ENCODE measurements around the gene TBXA2R.

The TBXA2R gene

DNA sequence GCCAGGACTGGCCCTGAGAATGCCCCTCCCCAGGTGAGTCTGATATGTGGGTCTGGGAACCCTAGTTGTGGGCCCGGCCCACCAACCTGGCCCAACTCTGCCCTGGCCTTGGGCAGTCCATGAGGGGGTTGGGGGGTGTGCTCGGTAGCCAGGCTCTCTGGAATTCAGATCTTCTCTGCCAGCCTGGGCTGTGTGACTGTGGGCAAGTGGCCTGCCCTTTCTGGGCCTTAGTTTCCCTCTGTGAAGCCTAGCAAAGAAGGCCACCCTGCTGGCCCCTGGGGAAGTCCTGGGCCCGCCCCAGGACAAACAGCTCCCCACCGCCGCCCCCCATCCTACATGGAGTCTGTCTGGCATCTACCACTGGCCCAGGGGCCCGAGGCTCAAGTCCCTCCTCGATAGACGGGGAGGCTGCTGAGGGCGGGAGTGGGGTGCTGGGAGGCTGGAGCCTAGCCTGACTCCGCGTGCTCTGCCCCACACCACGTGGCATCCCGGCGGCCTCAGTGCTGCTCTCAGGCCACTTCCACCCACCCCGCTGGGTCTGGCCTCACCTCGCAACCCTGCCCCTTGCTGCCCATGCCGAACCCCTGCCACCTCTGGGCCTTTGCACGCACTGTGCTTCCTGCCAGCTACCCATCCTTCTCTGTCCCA lies 8.3 kb upstream of the TBXA2R start:
- Histone ChIP-seq H3K9ac (ENCODE audit: low read length) (no peak overlapping the region), H2AFZ (ENCODE audit: low read length) (no peak overlapping the region), H3K4me3 (ENCODE audit: low read length) (no peak overlapping the region), H4K20me1 (ENCODE audit: insufficient read depth, low read length) (no peaks in the 10 kb centered on the region), H3K9me3 (replicated peaks; ENCODE audit: insufficient read depth, low read length) (no peaks in the 10 kb centered on the region), H3K36me3 (replicated peaks; ENCODE audit: insufficient read depth, low read length) (peaks cover 8% of the 10 kb centered on the region; the same call in 1 of the 2 replicates), H3K4me2 (ENCODE audit: low read depth, low read length) (no peak overlapping the region), H3F3A (ENCODE audit: insufficient read depth, low read length) (peaks cover 13% of the 10 kb centered on the region; the same call in 1 of the 2 replicates), H3K27ac (ENCODE audit: low read length) (no peak overlapping the region), H3K79me2 (ENCODE audit: low read length) (no peaks in the 10 kb centered on the region), H3K4me1 (ENCODE audit: low read length) (0 out of 2 replicates have a peak, but pooled peaks cover 10% of the 10 kb centered on the region), H3K9me2 (replicated peaks; ENCODE audit: insufficient read depth, low read length) (no peaks in the 10 kb centered on the region), H3K27me3 (replicated peaks; ENCODE audit: insufficient read depth, low read length) (no peaks in the 10 kb centered on the region)
- TF ChIP-seq, protein P1, sequence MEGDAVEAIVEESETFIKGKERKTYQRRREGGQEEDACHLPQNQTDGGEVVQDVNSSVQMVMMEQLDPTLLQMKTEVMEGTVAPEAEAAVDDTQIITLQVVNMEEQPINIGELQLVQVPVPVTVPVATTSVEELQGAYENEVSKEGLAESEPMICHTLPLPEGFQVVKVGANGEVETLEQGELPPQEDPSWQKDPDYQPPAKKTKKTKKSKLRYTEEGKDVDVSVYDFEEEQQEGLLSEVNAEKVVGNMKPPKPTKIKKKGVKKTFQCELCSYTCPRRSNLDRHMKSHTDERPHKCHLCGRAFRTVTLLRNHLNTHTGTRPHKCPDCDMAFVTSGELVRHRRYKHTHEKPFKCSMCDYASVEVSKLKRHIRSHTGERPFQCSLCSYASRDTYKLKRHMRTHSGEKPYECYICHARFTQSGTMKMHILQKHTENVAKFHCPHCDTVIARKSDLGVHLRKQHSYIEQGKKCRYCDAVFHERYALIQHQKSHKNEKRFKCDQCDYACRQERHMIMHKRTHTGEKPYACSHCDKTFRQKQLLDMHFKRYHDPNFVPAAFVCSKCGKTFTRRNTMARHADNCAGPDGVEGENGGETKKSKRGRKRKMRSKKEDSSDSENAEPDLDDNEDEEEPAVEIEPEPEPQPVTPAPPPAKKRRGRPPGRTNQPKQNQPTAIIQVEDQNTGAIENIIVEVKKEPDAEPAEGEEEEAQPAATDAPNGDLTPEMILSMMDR (IDR thresholded peaks at IDR 0.05; ENCODE audit: low read length): no peak
- TF ChIP-seq EZH2 (optimal IDR thresholded peaks at IDR 0.05; ENCODE audit: low read depth, low read length): no peak
- no peak for DNase-seq

DNA sequence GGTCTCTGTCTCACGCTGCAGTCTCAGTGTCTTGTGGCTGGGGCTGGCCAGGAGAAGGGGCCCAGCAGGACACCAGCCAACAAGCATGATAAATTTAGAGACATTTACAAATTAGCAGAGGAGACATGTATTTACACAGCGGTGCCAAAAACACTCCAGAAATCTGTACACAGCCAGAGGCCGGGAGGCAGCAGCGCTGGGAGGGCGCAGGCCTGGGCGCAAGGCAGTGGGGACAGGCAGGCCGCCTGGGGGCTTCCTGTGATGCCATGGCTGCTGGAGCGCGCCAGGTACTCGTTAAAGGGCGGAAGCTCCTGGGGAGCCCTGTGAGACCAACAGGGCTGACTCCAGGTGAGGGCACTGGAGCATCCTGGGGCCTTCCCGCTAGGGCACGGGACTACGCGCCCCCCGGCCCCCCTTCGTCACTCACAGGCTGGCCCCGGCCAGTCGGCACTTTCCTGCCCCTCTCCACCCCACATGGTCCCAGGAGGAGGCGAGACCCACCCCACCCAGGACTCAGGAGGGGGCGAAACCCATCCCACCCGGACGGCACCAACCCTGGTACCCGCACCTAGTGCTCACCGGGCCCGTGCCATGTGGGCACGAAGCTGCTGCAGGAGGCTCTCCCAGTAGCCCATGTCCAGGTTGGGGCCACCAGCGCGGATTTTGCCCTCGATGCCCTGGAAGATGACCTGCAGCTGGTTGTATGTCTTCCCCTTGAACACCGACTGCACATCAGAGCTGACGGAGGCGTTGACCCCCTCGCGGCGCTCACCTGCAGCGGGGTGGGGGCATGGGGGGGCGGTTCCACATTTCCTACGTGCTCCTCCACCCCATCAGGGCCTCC lies 7.4 kb upstream of the TBXA2R start:
- H3K4me2 ChIP-seq (ENCODE audit: low read depth, low read length): no peak overlapping the region
- no peak for DNase-seq
- no peak overlapping the region for H3K9ac ChIP-seq (ENCODE audit: low read length)
- no peaks in the 10 kb centered on the region for H3K9me3 ChIP-seq (replicated peaks; ENCODE audit: insufficient read depth, low read length)
- TF ChIP-seq EZH2 (optimal IDR thresholded peaks at IDR 0.05; ENCODE audit: low read depth, low read length) (no peak), EZH2phosphoT487 (IDR thresholded peaks at IDR 0.05; ENCODE audit: low read length) (no peak)
- TF ChIP-seq, protein P1 (IDR thresholded peaks at IDR 0.05; ENCODE audit: low read length): no peak
- peaks cover 8% of the 10 kb centered on the region; the same call in 1 of the 2 replicates for H3K36me3 ChIP-seq (replicated peaks; ENCODE audit: insufficient read depth, low read length)
- H2AFZ ChIP-seq (ENCODE audit: low read length): no peak overlapping the region
- H3K27me3 ChIP-seq (replicated peaks; ENCODE audit: insufficient read depth, low read length): no peaks in the 10 kb centered on the region
- H3K4me3 ChIP-seq (ENCODE audit: low read length): no peak overlapping the region
- H3F3A ChIP-seq (ENCODE audit: insufficient read depth, low read length): peaks cover 13% of the 10 kb centered on the region; the same call in 1 of the 2 replicates
- no peak overlapping the region for H3K27ac ChIP-seq (ENCODE audit: low read length)
- no peaks in the 10 kb centered on the region for H3K9me2 ChIP-seq (replicated peaks; ENCODE audit: insufficient read depth, low read length)
- no peaks in the 10 kb centered on the region for H3K79me2 ChIP-seq (ENCODE audit: low read length)
- H3K4me1 ChIP-seq (ENCODE audit: low read length): peaks cover 11% of the 10 kb centered on the region; the same call in 1 of the 2 replicates
- no peaks in the 10 kb centered on the region for H4K20me1 ChIP-seq (ENCODE audit: insufficient read depth, low read length)

DNA sequence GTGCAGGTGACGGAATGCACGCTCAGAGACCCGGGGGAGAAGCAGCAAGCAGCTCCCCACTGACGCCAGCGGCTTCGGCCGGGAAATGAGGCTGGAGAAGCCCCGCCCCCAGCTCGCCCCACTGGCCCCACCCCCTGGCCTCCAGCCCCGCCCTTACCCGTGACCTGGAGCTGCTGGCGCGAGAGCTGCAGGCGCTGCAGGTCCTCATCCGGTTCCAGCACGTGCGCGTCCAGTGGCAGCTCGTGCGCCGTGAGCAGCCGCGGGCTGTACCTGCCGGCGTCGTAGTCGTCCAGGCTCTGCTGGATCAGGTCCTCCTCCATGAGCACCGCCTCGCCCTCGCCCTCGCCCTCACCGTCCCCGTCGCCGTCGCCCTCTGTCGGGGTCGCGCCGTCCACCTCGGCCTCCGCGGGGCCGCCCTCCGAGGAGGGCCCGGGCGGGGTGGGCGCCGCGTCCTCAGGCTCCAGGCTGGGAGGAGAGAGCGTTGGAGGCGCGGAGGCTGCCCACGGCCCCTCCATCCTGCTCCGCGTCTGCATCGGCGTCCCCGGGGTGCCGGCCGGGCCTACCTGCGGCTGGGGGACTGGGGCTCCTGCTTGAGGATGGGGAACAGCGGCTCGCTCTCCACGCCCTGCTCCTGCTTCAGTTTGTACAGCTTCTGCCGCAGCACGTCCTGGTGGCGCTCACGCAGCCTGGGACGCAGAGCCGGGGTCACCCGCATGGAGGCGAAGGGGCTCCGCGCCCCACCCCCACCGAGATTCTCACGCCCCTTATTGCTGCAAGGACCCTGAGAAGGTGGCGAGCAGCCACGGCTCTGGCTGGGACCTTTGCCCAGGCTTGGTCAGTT lies 6.4 kb upstream of the TBXA2R start:
- Histone ChIP-seq H3K36me3 (replicated peaks; ENCODE audit: insufficient read depth, low read length) (peaks cover 8% of the 10 kb centered on the region; the same call in 1 of the 2 replicates), H3K79me2 (ENCODE audit: low read length) (no peaks in the 10 kb centered on the region), H3K4me2 (ENCODE audit: low read depth, low read length) (no peak overlapping the region), H3K27ac (ENCODE audit: low read length) (no peak overlapping the region), H3K9me3 (replicated peaks; ENCODE audit: insufficient read depth, low read length) (no peaks in the 10 kb centered on the region), H3K4me3 (ENCODE audit: low read length) (no peak overlapping the region), H4K20me1 (ENCODE audit: insufficient read depth, low read length) (no peaks in the 10 kb centered on the region), H3K27me3 (replicated peaks; ENCODE audit: insufficient read depth, low read length) (no peaks in the 10 kb centered on the region), H3K4me1 (ENCODE audit: low read length) (peaks cover 10% of the 10 kb centered on the region; the same call in 1 of the 2 replicates), H3K9me2 (replicated peaks; ENCODE audit: insufficient read depth, low read length) (no peaks in the 10 kb centered on the region), H2AFZ (ENCODE audit: low read length) (no peak overlapping the region), H3F3A (ENCODE audit: insufficient read depth, low read length) (peaks cover 8% of the 10 kb centered on the region; the same call in 1 of the 2 replicates), H3K9ac (ENCODE audit: low read length) (no peak overlapping the region)
- TF ChIP-seq EZH2 (optimal IDR thresholded peaks at IDR 0.05; ENCODE audit: low read depth, low read length) (no peak), EZH2phosphoT487 (IDR thresholded peaks at IDR 0.05; ENCODE audit: low read length) (no peak)
- TF ChIP-seq, protein P1 (IDR thresholded peaks at IDR 0.05; ENCODE audit: low read length): no peak
- DNase-seq: no peak
